ENCODE data around the gene CPN2. TPM values are rescaled to one million over a fixed set of nuclear protein-coding genes. Genes with fewer than 3 reads are reported as not detected.

Gene CPN2
- total and polyA plus RNA-seq, 2 of the 13 experiments (the other 11 are each of a cell fraction or from before 2014, with no cell fraction given) = 26.7 to 27.7 TPM

GRCh38 chr3:194323785-194324735 lies 27.1 kb downstream of the CPN2 start (continued):
- TF ChIP-seq, protein P1, sequence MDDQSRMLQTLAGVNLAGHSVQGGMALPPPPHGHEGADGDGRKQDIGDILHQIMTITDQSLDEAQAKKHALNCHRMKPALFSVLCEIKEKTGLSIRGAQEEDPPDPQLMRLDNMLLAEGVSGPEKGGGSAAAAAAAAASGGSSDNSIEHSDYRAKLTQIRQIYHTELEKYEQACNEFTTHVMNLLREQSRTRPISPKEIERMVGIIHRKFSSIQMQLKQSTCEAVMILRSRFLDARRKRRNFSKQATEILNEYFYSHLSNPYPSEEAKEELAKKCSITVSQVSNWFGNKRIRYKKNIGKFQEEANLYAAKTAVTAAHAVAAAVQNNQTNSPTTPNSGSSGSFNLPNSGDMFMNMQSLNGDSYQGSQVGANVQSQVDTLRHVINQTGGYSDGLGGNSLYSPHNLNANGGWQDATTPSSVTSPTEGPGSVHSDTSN (CRISPR knock-in tag; IDR thresholded peaks at IDR 0.05; ENCODE audit: borderline replicate concordance) = no peak
- TF ChIP-seq HDAC1 (CRISPR knock-in tag; IDR thresholded peaks at IDR 0.05) (no peak; the same call in 1 of the 2 replicates), ZNF850 (CRISPR knock-in tag; conservative IDR thresholded peaks at IDR 0.05) (no peak), HNF4G (IDR thresholded peaks at IDR 0.05; ENCODE audit: borderline replicate concordance, low read depth, low read length) (no peak), HNF4G (CRISPR knock-in tag; IDR thresholded peaks at IDR 0.05; ENCODE audit: borderline replicate concordance, low read depth) (no peak), ZNF772 (CRISPR knock-in tag; IDR thresholded peaks at IDR 0.05) (no peak), ZNF713 (CRISPR knock-in tag; IDR thresholded peaks at IDR 0.05) (no peak), ZNF782 (CRISPR knock-in tag; IDR thresholded peaks at IDR 0.05; ENCODE audit: borderline replicate concordance) (no peak), NFATC3 (CRISPR knock-in tag; IDR thresholded peaks at IDR 0.05) (no peak), SAFB2 (CRISPR knock-in tag; IDR thresholded peaks at IDR 0.05; ENCODE audit: borderline replicate concordance, low read depth) (no peak), EZH2 (conservative IDR thresholded peaks at IDR 0.05; ENCODE audit: low read depth, low read length) (no peak), FOXK2 (IDR thresholded peaks at IDR 0.05) (no peak), ZXDC (CRISPR knock-in tag; IDR thresholded peaks at IDR 0.05) (no peak), ZBTB3 (CRISPR knock-in tag; IDR thresholded peaks at IDR 0.05; ENCODE audit: borderline replicate concordance, low read depth) (no peak), ZNF710 (CRISPR knock-in tag; IDR thresholded peaks at IDR 0.05; ENCODE audit: borderline replicate concordance) (no peak)
- TF ChIP-seq, protein P2, sequence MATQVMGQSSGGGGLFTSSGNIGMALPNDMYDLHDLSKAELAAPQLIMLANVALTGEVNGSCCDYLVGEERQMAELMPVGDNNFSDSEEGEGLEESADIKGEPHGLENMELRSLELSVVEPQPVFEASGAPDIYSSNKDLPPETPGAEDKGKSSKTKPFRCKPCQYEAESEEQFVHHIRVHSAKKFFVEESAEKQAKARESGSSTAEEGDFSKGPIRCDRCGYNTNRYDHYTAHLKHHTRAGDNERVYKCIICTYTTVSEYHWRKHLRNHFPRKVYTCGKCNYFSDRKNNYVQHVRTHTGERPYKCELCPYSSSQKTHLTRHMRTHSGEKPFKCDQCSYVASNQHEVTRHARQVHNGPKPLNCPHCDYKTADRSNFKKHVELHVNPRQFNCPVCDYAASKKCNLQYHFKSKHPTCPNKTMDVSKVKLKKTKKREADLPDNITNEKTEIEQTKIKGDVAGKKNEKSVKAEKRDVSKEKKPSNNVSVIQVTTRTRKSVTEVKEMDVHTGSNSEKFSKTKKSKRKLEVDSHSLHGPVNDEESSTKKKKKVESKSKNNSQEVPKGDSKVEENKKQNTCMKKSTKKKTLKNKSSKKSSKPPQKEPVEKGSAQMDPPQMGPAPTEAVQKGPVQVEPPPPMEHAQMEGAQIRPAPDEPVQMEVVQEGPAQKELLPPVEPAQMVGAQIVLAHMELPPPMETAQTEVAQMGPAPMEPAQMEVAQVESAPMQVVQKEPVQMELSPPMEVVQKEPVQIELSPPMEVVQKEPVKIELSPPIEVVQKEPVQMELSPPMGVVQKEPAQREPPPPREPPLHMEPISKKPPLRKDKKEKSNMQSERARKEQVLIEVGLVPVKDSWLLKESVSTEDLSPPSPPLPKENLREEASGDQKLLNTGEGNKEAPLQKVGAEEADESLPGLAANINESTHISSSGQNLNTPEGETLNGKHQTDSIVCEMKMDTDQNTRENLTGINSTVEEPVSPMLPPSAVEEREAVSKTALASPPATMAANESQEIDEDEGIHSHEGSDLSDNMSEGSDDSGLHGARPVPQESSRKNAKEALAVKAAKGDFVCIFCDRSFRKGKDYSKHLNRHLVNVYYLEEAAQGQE (IDR thresholded peaks at IDR 0.05; ENCODE audit: borderline replicate concordance in 1 of 2, low read depth in 1 of 2, low read length in 2 of 2) = no peak
